Breast epithelium (tissue), 3 donors: ENCODE measurements around the gene LMBR1.

Source experiments
- CTCF ChIP-seq, 3 donors: fragments of 450-650 bp; IDR thresholded peaks; one replicate each; pipeline ENCODE4 v1.5.1; 2016 to 2017; ENCODE audit warnings: antibody characterized with exemption in 3 of 3, mild to moderate bottlenecking in 3 of 3, moderate library complexity in 3 of 3
- POLR2A ChIP-seq: fragments of 450-650 bp; IDR thresholded peaks from one replicate; pipeline ENCODE4 v1.6.1; 2016; ENCODE audit warnings: antibody characterized with exemption, mild to moderate bottlenecking, moderate library complexity
- POLR2AphosphoS5 ChIP-seq, 3 donors: sonication (generic); formaldehyde crosslinking; IDR thresholded peaks; one replicate each; pipeline ENCODE4 v1.6.1; 2017; ENCODE audit warnings: antibody characterized with exemption in 3 of 3

- TF ChIP-seq CTCF (IDR thresholded peaks at IDR 0.05) (no peak), POLR2AphosphoS5 (IDR thresholded peaks at IDR 0.05) (no peak), POLR2A (no peak)
These were observed 116.5 kb downstream of the LMBR1 start for GRCh38 chr7:156776527-156776926.
